Measurements from ENCODE around the gene ATG12.
"Not testable (repeated sequence)": the region's sequence is repeated elsewhere in the genome, so short reads cannot be mapped to it uniquely, and the experiment has no call there.

The ATG12 gene

DNA sequence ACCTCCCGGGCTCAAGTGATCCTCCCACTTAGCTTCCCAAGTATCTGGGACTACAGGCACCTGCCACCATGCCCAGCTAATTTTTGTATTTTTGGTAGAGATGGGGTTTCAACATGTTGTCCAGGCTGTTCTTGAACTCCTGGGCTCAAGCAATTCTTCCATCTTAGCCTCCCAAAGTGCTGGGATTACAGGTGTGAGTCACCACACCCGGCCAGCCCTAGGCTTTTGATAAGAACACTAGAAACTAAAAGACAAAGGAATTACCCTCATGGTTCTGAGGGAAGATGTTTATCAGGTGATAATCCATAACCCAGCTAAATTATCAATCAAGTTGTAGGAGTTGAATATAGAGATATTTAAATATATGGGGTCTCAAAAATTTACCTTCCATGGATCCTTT, 33.3 kb downstream of the ATG12 start:
- not testable (repeated sequence) for DNase-seq

DNA sequence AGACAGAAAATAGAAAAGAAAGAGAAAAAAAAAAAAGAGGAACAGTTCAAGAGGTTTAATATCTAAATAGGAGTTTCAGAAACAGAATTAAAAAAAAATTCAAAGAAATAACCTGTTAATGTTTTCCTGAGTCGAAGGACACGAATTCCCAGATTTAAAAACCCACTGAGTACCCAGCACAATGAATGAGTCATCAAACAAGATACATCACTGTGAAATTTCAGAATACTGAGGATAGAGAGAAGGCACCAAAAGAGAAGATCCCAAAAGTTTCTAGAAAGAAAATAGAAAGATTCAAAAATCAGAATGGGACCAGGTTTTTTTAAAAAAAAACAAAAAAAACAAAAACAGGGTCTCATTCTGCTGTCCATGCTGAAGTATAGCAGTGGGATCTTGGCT, 33.7 kb downstream of the ATG12 start:
- no peak for DNase-seq

DNA sequence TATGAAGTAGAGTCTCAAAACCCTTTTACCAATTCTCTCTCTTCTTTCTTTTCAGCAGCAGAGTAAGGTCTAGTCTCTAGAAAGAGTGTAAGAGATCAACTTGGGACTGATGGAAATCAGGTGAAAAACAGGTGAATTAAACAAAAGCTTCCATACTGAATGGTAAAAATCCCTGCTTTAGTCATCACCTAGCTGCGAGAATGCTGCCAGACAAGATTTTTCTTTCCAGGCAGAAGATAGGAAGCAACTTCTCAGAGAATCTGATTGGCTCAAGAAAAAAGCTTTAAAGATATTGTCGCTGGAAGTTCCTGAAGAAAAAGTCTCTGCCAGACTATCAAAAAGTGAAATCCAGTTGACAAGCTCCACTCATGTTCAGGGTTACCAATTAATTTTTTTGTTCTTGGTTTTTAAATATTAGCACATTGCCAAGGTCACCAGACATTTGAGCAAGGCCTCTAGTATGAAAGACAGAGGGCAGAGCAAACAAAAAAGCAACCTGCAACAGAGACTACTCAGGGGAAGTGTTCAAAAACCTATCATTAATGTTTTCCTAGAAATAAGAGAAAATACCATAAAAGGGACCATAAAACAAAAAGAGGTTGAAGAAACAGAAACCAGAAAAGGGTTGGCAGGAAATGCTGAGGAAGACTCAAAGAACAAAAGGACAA, 34.2 kb downstream of the ATG12 start:
- no peak for DNase-seq

DNA sequence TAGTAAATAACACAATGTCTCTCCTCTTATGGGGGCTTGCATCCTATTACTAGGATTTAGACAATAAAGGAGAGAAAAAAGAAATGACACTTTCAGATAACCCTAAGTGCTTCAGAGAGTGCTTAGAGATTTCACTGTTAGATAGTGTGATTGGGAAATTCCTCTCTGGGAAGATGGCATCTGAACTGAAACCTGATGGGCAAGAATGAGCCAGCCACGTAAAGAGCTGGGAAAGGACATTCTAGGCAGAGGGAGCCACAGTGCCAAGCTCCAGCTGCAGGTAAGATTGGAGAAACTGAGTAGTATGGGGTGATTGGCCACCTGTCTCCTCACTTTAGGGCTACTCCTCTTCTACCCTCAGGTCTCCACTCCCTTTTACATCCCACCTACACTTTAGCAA, 39.4 kb downstream of the ATG12 start:
- DNase-seq: no peak

DNA sequence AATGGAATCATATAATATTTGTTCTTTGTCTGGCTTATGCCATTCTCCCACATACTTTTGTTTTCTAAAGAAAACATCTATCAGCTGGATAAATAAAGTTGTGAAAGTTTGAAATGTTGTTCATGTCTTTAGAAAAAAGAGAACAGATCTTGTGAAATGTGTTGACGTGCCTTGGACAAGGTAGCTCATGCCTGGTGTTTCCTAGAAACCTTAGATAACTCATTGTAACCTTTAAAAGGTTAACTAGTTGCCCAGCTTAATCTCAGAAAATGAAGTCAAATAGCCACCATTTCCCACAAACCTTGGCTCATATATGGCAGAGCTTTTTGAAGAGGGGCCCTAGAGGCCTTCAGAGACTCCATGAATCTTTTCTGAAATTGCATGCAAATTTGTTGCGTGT, 40.2 kb downstream of the ATG12 start:
- DNase-seq: no peak

DNA sequence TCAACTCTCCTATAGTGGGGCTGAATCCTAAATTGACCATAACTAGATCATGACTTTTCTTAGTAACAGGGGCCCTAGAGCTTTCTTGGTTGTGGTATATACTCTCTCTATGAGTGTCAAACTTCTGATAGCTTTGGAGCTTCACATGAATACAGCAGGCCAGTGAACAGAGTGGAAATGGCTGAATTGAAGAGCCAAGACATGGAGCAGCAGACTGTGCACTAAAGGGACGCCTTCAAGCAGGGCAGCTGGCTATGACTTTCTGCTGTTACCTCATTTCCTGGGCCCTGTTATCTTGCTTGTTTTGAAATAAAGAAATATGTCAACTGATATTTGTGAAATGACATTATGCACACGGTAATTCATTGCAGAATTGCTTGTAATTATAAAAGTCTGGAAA, 41.3 kb downstream of the ATG12 start:
- no peak for DNase-seq

DNA sequence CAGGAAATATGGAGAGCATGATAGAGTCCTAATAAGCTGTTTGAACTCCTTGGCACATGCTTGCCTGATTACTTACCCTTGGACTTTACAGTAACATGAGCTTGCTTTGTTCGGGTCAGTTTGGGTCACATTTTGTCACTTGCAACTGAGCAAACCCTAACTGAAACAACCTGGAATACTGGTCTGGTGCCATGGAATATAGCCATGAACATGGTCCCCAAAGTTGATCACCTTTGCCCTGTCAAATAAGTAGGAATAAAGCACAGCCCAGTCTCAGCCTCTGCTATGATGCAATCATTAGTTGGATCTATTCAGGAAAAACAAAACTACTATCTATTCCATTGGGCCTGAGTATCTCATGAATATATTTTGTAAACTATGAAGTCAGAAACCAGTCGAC, 43.1 kb downstream of the ATG12 start:
- DNase-seq: no peak

DNA sequence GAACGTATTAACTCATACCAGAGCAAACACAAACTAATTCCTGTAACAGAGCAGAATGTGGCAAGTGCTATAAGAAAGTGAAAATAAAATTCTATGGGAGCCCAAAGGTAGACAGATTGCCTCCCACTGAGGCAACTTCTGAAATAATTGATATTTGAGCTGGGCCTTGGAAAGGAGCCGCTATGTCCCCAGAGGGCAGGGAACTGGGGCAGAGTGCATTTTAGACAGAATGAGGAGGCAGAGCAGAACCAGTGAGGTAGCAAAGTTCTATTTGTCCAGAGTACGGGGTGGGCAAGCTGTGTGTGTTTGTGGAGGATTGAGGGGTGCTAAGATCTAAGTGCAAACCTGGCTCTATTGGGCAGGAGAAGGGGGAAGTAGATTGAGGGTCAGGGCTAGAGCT, 44.7 kb downstream of the ATG12 start:
- DNase-seq: no peak

DNA sequence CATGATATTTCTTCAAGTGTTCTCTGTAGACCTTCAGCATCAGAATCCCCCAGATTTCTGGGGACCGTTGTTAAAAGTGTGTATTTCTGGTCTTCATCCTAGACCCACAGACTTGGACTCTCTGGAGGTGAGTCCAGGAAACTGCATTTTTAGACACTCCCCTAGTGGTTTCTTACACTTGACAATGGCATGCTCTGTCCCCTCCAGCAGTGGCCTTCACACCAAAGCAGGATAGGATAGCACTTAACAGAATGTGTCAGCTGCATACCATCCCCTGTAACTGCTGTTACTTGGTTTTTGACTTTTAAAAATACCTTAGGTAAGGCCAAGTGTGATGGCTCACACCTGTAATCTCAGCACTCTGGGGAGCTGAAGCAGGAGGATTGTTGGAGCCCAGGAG, 45.7 kb downstream of the ATG12 start:
- no peak for DNase-seq

DNA sequence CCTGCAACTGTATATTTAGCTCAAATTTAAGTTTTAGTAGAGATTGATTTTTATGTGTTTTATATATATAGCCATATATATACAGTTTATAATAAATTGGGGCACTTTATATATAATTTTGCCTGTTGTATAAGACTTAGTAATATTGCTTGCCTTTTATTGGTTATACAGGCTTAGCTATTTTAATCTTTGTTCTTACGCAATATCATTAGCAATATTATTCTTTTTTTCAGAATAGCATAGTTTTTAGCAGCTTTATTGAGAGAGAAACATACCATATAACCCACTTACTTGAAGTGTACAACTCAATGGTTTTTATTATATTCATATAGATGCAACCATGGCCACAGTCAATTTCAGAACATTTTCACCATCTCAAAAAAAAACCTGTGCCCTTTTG, 52.9 kb downstream of the ATG12 start:
- DNase-seq: no peak

DNA sequence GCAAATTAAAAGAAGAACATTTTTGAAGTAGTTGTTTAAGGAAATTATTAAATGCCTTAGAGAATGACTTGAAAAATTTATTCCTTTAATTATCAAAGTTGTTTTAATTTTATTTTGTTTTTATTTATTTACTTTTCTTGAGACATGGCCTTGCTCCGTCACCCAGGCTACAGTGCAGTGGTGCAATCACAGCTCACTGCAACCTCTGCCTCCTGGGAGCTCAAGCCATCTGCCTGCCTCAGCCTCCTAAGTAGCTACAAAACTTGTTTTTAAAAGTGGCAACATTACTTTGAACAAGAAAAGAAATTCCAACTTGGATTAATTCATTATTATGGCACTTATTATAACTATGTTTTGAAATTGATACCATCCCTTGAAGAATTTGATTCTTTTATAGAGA, 53.9 kb downstream of the ATG12 start:
- DNase-seq: no peak

DNA sequence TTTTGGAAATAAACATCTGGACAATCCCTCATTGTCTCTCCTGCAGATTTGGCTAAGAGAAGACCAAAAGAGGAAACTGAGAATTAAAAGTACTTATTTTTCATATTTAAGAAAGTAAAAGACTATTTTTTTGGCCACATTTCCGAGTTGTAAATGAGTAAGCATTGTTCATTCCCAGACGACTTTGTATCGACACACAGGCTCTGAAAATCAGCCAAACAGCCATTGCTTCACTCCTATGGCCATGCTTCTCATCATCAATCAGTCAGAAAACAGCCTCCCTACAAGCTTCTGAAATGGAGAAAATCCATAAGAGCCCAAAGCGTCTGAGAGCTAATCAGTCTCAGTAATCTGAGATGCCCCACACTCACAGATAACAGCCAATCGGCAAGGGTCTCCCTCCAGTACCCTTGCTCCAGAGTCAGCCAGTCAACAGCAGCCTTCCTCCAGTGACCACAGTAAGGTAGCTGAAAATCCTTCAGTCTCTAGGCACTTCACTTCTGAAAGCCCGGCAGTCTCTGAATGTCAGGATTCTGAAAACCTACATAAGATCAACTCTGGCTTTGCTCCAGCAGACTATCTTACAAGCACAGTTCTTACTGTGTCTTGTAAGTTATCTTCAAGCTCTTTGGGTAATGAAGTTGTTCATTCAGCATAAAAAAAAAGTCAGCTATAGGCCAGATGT, 55.8 kb downstream of the ATG12 start:
- DNase-seq: no peak

DNA sequence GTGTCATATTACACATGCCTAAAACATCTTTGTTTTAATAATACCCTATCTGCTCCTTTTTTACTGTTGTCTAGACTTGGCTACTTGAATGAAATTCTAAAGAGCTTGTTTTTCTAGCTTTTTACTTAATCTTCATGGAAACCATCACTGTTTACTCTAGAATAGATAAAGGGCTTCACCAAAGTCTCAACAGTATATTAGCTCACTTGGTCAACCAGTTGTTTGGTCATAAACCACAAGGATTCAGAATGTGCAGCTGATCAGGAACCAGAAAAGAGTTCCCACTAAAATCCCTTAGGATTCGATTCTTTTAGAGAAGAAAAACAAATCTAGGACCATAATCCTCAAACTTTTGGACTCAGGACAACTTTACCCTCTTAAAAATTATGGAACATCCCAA, 62.9 kb downstream of the ATG12 start:
- DNase-seq: no peak

Measured in nucleus accumbens (tissue), 56 donors.